Choroid plexus epithelial cell (primary cell): ENCODE measurements around the gene POLN.

Experiments
- DNase-seq: peaks from one replicate; pipeline ENCODE4 v3.0.0-alpha.2; 2010; ENCODE audit warnings: low read depth
- H3K4me3 ChIP-seq: 2 replicates; pipeline ENCODE4 v1.5.1; 2011; ENCODE audit warnings: low read depth, mild to moderate bottlenecking, control low read depth, low read length, moderate library complexity
- CTCF ChIP-seq: conservative IDR thresholded peaks from 2 replicates; pipeline ENCODE4 v1.5.1; 2011; ENCODE audit warnings: low read depth, mild to moderate bottlenecking, control low read depth, inconsistent platforms, low read length, moderate library complexity

Gene POLN

GRCh38 chr4:2075987-2076907 is 165.7 kb downstream of the POLN start:
- no peak overlapping the region for H3K4me3 ChIP-seq
- DNase-seq = no peak
- TF ChIP-seq CTCF = no peak

DNA sequence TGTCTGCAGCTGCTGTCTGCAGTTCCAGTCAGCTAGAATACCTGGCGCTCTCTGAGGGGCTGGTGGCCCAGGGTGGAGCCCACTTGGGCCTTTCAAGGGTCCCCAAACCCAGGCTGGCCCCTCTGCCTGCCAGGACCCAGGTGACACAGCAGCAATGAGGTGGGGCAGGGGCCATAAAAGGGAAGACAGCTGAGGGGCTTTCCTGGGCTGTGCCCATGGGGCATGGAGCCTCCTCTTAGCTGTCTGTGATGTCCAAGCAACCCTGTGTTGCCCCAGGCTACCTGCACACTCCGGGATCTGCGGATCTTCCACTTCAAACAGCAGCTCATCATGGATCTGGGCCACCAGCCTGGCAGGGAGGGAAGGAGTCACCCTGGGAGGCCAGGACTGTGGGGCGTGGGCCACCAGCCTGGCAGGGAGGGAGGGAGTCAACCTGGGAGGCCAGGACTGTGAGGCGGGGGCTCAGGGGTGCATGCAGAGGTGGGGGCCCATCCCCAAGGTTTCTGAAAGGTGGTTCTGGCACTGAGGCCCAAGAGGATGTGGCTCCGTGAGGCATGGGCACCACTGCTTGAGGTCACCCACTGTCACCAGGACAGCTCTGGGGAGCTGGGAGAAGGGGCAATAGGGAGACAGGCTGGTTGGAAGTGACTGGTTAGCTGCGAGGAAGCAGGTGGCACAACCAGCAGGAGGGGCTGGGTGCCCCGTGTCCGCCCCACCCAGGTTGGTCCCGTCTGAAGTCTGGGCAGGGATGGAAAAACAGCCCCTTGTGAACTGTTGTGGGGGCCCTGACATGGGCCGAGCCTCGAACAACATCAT is 166.5 kb downstream of the POLN start:
- DNase-seq = no peak
- no peak for TF ChIP-seq CTCF
- no peak overlapping the region for H3K4me3 ChIP-seq

GRCh38 chr4:2074588-2074987 is 167.3 kb downstream of the POLN start:
- H3K4me3 ChIP-seq = no peak overlapping the region
- no peak for DNase-seq
- TF ChIP-seq CTCF = no peak

GRCh38 chr4:2073808-2074481 is 168.0 kb downstream of the POLN start:
- DNase-seq = no peak

GRCh38 chr4:2072971-2073807 is 168.7 kb downstream of the POLN start:
- TF ChIP-seq CTCF = no peak
- DNase-seq = no peak

More at GRCh38 chr4:2073808-2074481, 168.0 kb downstream of the POLN start:
- H3K4me3 ChIP-seq = no peak overlapping the region
- no peak for TF ChIP-seq CTCF

More at GRCh38 chr4:2072971-2073807, 168.7 kb downstream of the POLN start:
- H3K4me3 ChIP-seq = no peak overlapping the region
